HCT116 (cell line): ENCODE data around the gene TGM1. TPM values are rescaled to one million over a fixed set of nuclear protein-coding genes. Genes with fewer than 3 reads are reported as not detected.

Experiments used
- ATAC-seq: fragments of 200-7000 bp; cut with Tn5 transposase; 2 replicates; pipeline ENCODE4 v1.9.1; 2020; ENCODE audit warnings: mild to moderate bottlenecking, moderate library complexity
- BruUV-seq: library from RNA; stranded (reverse); fragments of 400-500 nt; replicated peaks from 2 replicates; lab custom pipeline; 2021; lab: Mats Ljungman, UMichigan
- CTCF ChIA-PET: fragments of 300-600 bp; sonication (Branson Sonifier 250); formaldehyde crosslinking; loops from one replicate; lab custom pipeline; 2021; ENCODE audit warnings: antibody characterized with exemption; lab: Charles Lee
- POLR2A ChIA-PET: fragments of 300-600, 350-600 bp; sonication (Branson Sonifier 250); formaldehyde crosslinking; loops from one replicate; lab custom pipeline; 2021; ENCODE audit warnings: antibody characterized with exemption; lab: Charles Lee
- RAD21 ChIA-PET, 2 experiments: fragments of 300-600 bp; sonication (Branson Sonifier 250); formaldehyde crosslinking; loops; one replicate each; lab custom pipeline; 2023; ENCODE audit warnings: low total read pairs in 2 of 2; ENCODE audit not compliant: uncharacterized antibody in 2 of 2, unreplicated experiment in 2 of 2, low non-redundant PET in 1 of 2; lab: Charles Lee
- DNase-seq: peaks from one replicate; pipeline ENCODE4 v3.0.0-alpha.2; 2010; ENCODE audit warnings: low read depth, low spot score
- H2AFZ ChIP-seq: fragments of 200-600 bp; shearing (Covaris generic), sonication (generic); 2 replicates; pipeline ENCODE4 v1.6.1; 2017; ENCODE audit warnings: low read depth, mixed run types, mixed read lengths, antibody characterized with exemption, low read length; ENCODE audit not compliant: poor library complexity, severe bottlenecking
- H3K27ac ChIP-seq: 2 replicates; pipeline ENCODE4 v1.5.1; 2012; ENCODE audit warnings: low read depth, low read length
- H3K27me3 ChIP-seq: fragments of 200-600 bp; sonication (generic); 2 replicates; pipeline ENCODE4 v1.6.1; 2016; ENCODE audit warnings: mixed run types, low read length, mixed read lengths; ENCODE audit not compliant: insufficient read depth
- H3K36me3 ChIP-seq, 2 experiments: fragments of 200-500 bp in 1 of 2; fragments of 200-600 bp in 1 of 2; sonication (Bioruptor generic) in 1 of 2; sonication (generic) in 1 of 2; 2 replicates each; pipeline versions ENCODE4 v1.5.1 to v1.6.1; 2014 to 2016; ENCODE audit warnings: low read length in 2 of 2, inconsistent platforms in 1 of 2, mixed read lengths in 1 of 2, mixed run types in 1 of 2; ENCODE audit not compliant: insufficient read depth in 2 of 2, control insufficient read depth in 1 of 2
- H3K4me1 ChIP-seq, 2 experiments: fragments of 200-600 bp in 1 of 2; sonication (generic) in 1 of 2; 2 replicates each; pipeline versions ENCODE4 v1.5.1 to v1.6.1; 2012 to 2017; ENCODE audit warnings: low read length in 2 of 2, inconsistent platforms in 1 of 2, mild to moderate bottlenecking in 1 of 2, mixed read lengths in 1 of 2, mixed run types in 1 of 2, moderate library complexity in 1 of 2; ENCODE audit not compliant: insufficient read depth in 2 of 2, control insufficient read depth in 1 of 2
- H3K4me2 ChIP-seq: fragments of 200-600 bp; sonication (generic); 2 replicates; pipeline ENCODE4 v1.6.1; 2017; ENCODE audit warnings: mixed run types, low read length, mixed read lengths
- H3K4me3 ChIP-seq, 2 experiments: fragments of 200-600 bp in 1 of 2; sonication (generic) in 1 of 2; replicated peaks in 1 of 2; 2 replicates each; pipeline ENCODE4 v1.5.1; 2011 to 2016; ENCODE audit warnings: low read length in 2 of 2, control low read depth in 1 of 2, low read depth in 1 of 2, mild to moderate bottlenecking in 1 of 2, mixed read lengths in 1 of 2, mixed run types in 1 of 2
- H3K79me2 ChIP-seq: fragments of 200-600 bp; sonication (generic); 2 replicates; pipeline ENCODE4 v1.6.1; 2017; ENCODE audit warnings: mild to moderate bottlenecking, mixed run types, low read length, moderate library complexity, mixed read lengths; ENCODE audit not compliant: insufficient read depth
- H3K9ac ChIP-seq: fragments of 200-600 bp; sonication (generic); 2 replicates; pipeline ENCODE4 v1.6.1; 2016; ENCODE audit warnings: low read length, mixed read lengths
- H3K9me2 ChIP-seq: fragments of 200-600 bp; sonication (generic), shearing (Covaris generic); 2 replicates; pipeline ENCODE4 v1.6.1; 2017; ENCODE audit warnings: mixed run types, mild to moderate bottlenecking, moderate library complexity; ENCODE audit not compliant: insufficient read depth
- H3K9me3 ChIP-seq, 2 experiments: fragments of 200-500 bp in 1 of 2; fragments of 200-600 bp in 1 of 2; sonication (Bioruptor generic) in 1 of 2; sonication (generic) in 1 of 2; 2 replicates each; pipeline ENCODE4 v1.6.1; 2014 to 2017; ENCODE audit warnings: low read length in 2 of 2, mixed read lengths in 2 of 2, inconsistent platforms in 1 of 2, low read depth in 1 of 2, mild to moderate bottlenecking in 1 of 2, mixed run types in 1 of 2, moderate library complexity in 1 of 2; ENCODE audit not compliant: control insufficient read depth in 1 of 2, insufficient read depth in 1 of 2
- H4K20me1 ChIP-seq: fragments of 200-600 bp; sonication (generic), shearing (Covaris generic); 2 replicates; pipeline ENCODE4 v1.6.1; 2017; ENCODE audit warnings: mixed run types, mild to moderate bottlenecking, moderate library complexity; ENCODE audit not compliant: insufficient read depth
- CBX3 ChIP-seq: IDR thresholded peaks from 2 replicates; pipeline ENCODE4 v1.6.1; 2012; ENCODE audit warnings: low read depth
- CEBPB ChIP-seq: IDR thresholded peaks from 2 replicates; pipeline ENCODE4 v1.6.1; 2012; ENCODE audit warnings: low read depth
- EZH2 ChIP-seq: fragments of 200-600 bp; sonication (generic); IDR thresholded peaks from 2 replicates; pipeline ENCODE4 v1.6.1; 2017; ENCODE audit warnings: antibody characterized with exemption, mixed run types
- EZH2phosphoT487 ChIP-seq: fragments of 200-600 bp; IDR thresholded peaks from 2 replicates; pipeline ENCODE4 v1.6.1; 2018; ENCODE audit warnings: antibody characterized with exemption, borderline replicate concordance
- FOSL1 ChIP-seq: IDR thresholded peaks from 2 replicates; pipeline ENCODE4 v1.6.1; 2012; ENCODE audit warnings: low read depth
- JUND ChIP-seq: IDR thresholded peaks from 2 replicates; pipeline ENCODE4 v1.6.1; 2012
- POLR2AphosphoS5 ChIP-seq: IDR thresholded peaks from 2 replicates; pipeline ENCODE4 v1.6.1; 2011; ENCODE audit warnings: mild to moderate bottlenecking, low read depth, low read length, moderate library complexity
- SIN3A ChIP-seq: IDR thresholded peaks from 2 replicates; pipeline ENCODE4 v1.6.1; 2012; ENCODE audit warnings: low read depth
- SP1 ChIP-seq: IDR thresholded peaks from 2 replicates; pipeline ENCODE4 v1.6.1; 2012; ENCODE audit warnings: low read depth
- YY1 ChIP-seq: IDR thresholded peaks from 2 replicates; pipeline ENCODE4 v1.6.1; 2011; ENCODE audit warnings: low read length, low read depth, moderate library complexity, mild to moderate bottlenecking; ENCODE audit not compliant: insufficient replicate concordance; ENCODE audit errors: extremely low read depth
- ZFX ChIP-seq: fragments of 450-650 bp; IDR thresholded peaks from 2 replicates; pipeline ENCODE4 v1.6.1; 2017
- intact Hi-C: fragments of 100-400 bp; cut with micrococcal nuclease; formaldehyde crosslinking; loops from 2 replicates; pipeline ENCODE4 v1.10.0; 2022
- total RNA-seq: library from RNA; stranded (reverse); gene quantifications from one replicate; pipeline ENCODE4 v1.2.1, GENCODE V29; 2021; ENCODE audit not compliant: unreplicated experiment
- TF ChIP-seq, protein P1 (sequence below): IDR thresholded peaks from 2 replicates; pipeline ENCODE4 v1.6.1; 2011; ENCODE audit warnings: mild to moderate bottlenecking, low read length, moderate library complexity; ENCODE audit not compliant: insufficient replicate concordance; ENCODE audit errors: extremely low read depth
- TF ChIP-seq, protein P2 (sequence below): IDR thresholded peaks from 2 replicates; pipeline ENCODE4 v1.6.1; 2012
- TF ChIP-seq, protein P3 (sequence below): IDR thresholded peaks from 2 replicates; pipeline ENCODE4 v1.6.1; 2012
- TF ChIP-seq, protein P4 (sequence below): IDR thresholded peaks from 2 replicates; pipeline ENCODE4 v1.6.1; 2012; ENCODE audit warnings: low read depth
- TF ChIP-seq, protein P5 (sequence below), 3 experiments: fragments of 200-600 bp in 1 of 3; sonication (generic) in 1 of 3; IDR thresholded peaks in 2 of 3; conservative IDR thresholded peaks in 1 of 3; 2 replicates each; pipeline ENCODE4 v1.5.1; 2012 to 2017; ENCODE audit warnings: low read depth in 2 of 3, low read length in 2 of 3, antibody characterized with exemption in 1 of 3, borderline replicate concordance in 1 of 3, control low read depth in 1 of 3, mild to moderate bottlenecking in 1 of 3, mixed read lengths in 1 of 3, mixed run types in 1 of 3, moderate library complexity in 1 of 3; ENCODE audit not compliant: insufficient read depth in 1 of 3

TGM1 gene
- total RNA-seq, 1 experiment from 2014 or later: 5.6 TPM

DNA sequence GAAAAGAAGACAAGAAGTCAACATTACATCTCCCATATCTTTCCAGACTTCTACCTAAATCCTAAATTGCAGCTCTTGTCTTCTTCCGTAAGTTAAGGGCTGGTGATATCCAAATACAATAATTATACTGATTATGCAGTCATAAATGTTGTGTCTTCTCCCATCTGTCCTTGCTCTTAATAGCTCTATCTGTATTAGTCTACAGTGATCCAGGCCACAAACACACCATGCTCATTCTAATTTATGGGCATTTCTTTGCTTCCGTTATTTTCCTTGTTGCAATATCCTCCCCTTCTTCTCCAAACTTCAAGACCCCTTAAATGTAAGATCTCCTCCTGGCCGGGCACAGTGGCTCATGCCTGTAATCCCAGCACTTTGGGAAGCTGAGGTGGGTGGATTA, 43.5 kb downstream of the TGM1 start (continued):
- TF ChIP-seq YY1: no peak
- TF ChIP-seq CBX3: no peak
- no peak for TF ChIP-seq JUND
- TF ChIP-seq, protein P1, sequence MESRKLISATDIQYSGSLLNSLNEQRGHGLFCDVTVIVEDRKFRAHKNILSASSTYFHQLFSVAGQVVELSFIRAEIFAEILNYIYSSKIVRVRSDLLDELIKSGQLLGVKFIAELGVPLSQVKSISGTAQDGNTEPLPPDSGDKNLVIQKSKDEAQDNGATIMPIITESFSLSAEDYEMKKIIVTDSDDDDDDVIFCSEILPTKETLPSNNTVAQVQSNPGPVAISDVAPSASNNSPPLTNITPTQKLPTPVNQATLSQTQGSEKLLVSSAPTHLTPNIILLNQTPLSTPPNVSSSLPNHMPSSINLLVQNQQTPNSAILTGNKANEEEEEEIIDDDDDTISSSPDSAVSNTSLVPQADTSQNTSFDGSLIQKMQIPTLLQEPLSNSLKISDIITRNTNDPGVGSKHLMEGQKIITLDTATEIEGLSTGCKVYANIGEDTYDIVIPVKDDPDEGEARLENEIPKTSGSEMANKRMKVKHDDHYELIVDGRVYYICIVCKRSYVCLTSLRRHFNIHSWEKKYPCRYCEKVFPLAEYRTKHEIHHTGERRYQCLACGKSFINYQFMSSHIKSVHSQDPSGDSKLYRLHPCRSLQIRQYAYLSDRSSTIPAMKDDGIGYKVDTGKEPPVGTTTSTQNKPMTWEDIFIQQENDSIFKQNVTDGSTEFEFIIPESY: no peak
- TF ChIP-seq ZFX: no peak
- no peak for TF ChIP-seq EZH2phosphoT487
- TF ChIP-seq, protein P2, sequence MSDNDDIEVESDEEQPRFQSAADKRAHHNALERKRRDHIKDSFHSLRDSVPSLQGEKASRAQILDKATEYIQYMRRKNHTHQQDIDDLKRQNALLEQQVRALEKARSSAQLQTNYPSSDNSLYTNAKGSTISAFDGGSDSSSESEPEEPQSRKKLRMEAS: no peak

DNA sequence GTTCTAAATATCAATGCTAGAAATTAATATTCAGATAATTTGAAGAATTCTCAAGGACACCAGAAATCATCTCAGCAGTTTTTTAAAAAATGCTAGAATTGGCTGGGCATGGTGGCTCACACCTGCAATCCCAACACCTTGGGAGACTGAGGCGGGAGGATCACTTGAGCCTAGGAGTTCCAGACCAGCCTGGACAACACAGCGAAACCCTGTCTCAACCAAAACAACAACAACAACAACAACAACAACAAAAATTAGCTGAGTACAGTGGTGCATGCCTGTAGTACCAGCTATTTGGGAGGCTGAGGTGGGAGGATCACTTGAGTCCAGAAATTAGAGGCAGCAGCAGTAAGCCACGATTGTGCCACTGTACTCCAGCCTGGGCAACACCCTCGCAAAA, 43.9 kb downstream of the TGM1 start:
- peaks cover 49% of the 10 kb centered on the region for H3K79me2 ChIP-seq
- no peaks in the 10 kb centered on the region for H3K9me3 ChIP-seq
- ChIA-PET CTCF (interaction anchor here (0.7 to 0.8 kb wide), 3 partner anchors 89 to 1809 kb away, joined by 3 to 4 read pairs (median 3); no protein-coding TSS in a partner anchor), RAD21 (interaction anchor here in 1 of 2 experiments (0.7 kb wide), 1 partner anchor 29 kb away, joined by 7 read pairs; no protein-coding TSS in a partner anchor), POLR2A (no interaction called here)
- H2AFZ ChIP-seq: no peak overlapping the region
- DNase-seq (no peak), ATAC-seq (no peak)
- H3K9ac ChIP-seq: no peak overlapping the region
- TF ChIP-seq YY1: no peak
- TF ChIP-seq, protein P3, sequence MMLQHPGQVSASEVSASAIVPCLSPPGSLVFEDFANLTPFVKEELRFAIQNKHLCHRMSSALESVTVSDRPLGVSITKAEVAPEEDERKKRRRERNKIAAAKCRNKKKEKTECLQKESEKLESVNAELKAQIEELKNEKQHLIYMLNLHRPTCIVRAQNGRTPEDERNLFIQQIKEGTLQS: no peak
- no peak for TF ChIP-seq SP1
- no peak for TF ChIP-seq POLR2AphosphoS5
- TF ChIP-seq, protein P4, sequence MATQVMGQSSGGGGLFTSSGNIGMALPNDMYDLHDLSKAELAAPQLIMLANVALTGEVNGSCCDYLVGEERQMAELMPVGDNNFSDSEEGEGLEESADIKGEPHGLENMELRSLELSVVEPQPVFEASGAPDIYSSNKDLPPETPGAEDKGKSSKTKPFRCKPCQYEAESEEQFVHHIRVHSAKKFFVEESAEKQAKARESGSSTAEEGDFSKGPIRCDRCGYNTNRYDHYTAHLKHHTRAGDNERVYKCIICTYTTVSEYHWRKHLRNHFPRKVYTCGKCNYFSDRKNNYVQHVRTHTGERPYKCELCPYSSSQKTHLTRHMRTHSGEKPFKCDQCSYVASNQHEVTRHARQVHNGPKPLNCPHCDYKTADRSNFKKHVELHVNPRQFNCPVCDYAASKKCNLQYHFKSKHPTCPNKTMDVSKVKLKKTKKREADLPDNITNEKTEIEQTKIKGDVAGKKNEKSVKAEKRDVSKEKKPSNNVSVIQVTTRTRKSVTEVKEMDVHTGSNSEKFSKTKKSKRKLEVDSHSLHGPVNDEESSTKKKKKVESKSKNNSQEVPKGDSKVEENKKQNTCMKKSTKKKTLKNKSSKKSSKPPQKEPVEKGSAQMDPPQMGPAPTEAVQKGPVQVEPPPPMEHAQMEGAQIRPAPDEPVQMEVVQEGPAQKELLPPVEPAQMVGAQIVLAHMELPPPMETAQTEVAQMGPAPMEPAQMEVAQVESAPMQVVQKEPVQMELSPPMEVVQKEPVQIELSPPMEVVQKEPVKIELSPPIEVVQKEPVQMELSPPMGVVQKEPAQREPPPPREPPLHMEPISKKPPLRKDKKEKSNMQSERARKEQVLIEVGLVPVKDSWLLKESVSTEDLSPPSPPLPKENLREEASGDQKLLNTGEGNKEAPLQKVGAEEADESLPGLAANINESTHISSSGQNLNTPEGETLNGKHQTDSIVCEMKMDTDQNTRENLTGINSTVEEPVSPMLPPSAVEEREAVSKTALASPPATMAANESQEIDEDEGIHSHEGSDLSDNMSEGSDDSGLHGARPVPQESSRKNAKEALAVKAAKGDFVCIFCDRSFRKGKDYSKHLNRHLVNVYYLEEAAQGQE: no peak
- no peak for TF ChIP-seq SIN3A
- TF ChIP-seq FOSL1: no peak
- TF ChIP-seq, protein P2: no peak
- TF ChIP-seq EZH2: no peak
- no peak for TF ChIP-seq ZFX
- TF ChIP-seq CBX3: no peak
- TF ChIP-seq CEBPB: no peak
- TF ChIP-seq, protein P5, sequence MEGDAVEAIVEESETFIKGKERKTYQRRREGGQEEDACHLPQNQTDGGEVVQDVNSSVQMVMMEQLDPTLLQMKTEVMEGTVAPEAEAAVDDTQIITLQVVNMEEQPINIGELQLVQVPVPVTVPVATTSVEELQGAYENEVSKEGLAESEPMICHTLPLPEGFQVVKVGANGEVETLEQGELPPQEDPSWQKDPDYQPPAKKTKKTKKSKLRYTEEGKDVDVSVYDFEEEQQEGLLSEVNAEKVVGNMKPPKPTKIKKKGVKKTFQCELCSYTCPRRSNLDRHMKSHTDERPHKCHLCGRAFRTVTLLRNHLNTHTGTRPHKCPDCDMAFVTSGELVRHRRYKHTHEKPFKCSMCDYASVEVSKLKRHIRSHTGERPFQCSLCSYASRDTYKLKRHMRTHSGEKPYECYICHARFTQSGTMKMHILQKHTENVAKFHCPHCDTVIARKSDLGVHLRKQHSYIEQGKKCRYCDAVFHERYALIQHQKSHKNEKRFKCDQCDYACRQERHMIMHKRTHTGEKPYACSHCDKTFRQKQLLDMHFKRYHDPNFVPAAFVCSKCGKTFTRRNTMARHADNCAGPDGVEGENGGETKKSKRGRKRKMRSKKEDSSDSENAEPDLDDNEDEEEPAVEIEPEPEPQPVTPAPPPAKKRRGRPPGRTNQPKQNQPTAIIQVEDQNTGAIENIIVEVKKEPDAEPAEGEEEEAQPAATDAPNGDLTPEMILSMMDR (IDR thresholded peaks at IDR 0.05 in 2 of 3, conservative IDR thresholded peaks at IDR 0.05 in 1 of 3; ENCODE audit: borderline replicate concordance in 1 of 3, insufficient read depth in 1 of 3, low read depth in 2 of 3, low read length in 2 of 3): no peak
- TF ChIP-seq JUND: no peak
- no peak overlapping the region for H3K4me2 ChIP-seq
- H3K27me3 ChIP-seq: no peaks in the 10 kb centered on the region
- H3K4me3 ChIP-seq: no peak overlapping the region
- no peaks in the 10 kb centered on the region for H4K20me1 ChIP-seq
- H3K27ac ChIP-seq: no peak overlapping the region
- peaks cover 17 to 18% of the 10 kb centered on the region in 2 experiments for H3K4me1 ChIP-seq
- no peaks in the 10 kb centered on the region for H3K9me2 ChIP-seq
- BruUV-seq: no TSS peak
- H3K36me3 ChIP-seq: peaks cover 0 to 2% of the 10 kb centered on the region in 2 experiments; a peak in 1 of 4 replicates
- intact Hi-C loops: loop anchor here (10.0 kb wide), 1 partner anchor 216 kb away; no protein-coding TSS in a partner anchor
